WTC11 (cell line): Measurements from ENCODE around the gene TMA7B. TPM values are rescaled to one million over a fixed set of nuclear protein-coding genes. Genes with fewer than 3 reads are reported as not detected.

Experiments
- ATAC-seq: fragments of 200-7000 bp; cut with Tn5 transposase; 2 replicates; pipeline ENCODE4 v1.10.0; 2021; ENCODE audit warnings: mild to moderate bottlenecking, moderate library complexity
- CTCF ChIA-PET: fragments of 300-600 bp; sonication (Branson Sonifier 250); formaldehyde crosslinking; loops from one replicate; lab custom pipeline; 2021; ENCODE audit warnings: antibody characterized with exemption; lab: Charles Lee
- POLR2A ChIA-PET: fragments of 350-600 bp; sonication (Branson Sonifier 250); formaldehyde crosslinking; loops from one replicate; lab custom pipeline; 2021; ENCODE audit warnings: antibody characterized with exemption; lab: Charles Lee
- DNase-seq: peaks from one replicate; pipeline ENCODE4 v3.0.0; 2021; ENCODE audit warnings: low spot score
- H3K27ac Mint-ChIP-seq: 2 replicates; pipeline ENCODE4 v1.8.0; 2021; ENCODE audit warnings: mixed read lengths
- H3K27me3 Mint-ChIP-seq: 2 replicates; pipeline ENCODE4 v1.8.0; 2021; ENCODE audit warnings: low read depth, mild to moderate bottlenecking, moderate library complexity, mixed read lengths
- H3K36me3 Mint-ChIP-seq: 2 replicates; pipeline ENCODE4 v1.8.0; 2021; ENCODE audit warnings: mixed read lengths
- H3K4me1 Mint-ChIP-seq: 2 replicates; pipeline ENCODE4 v1.8.0; 2022; ENCODE audit warnings: mixed read lengths
- H3K4me3 Mint-ChIP-seq: 2 replicates; pipeline ENCODE4 v1.8.0; 2021; ENCODE audit warnings: mild to moderate bottlenecking, moderate library complexity, mixed read lengths
- H3K9me3 Mint-ChIP-seq: 2 replicates; pipeline ENCODE4 v1.8.0; 2021; ENCODE audit warnings: mixed read lengths
- EMX1 ChIP-seq: fragments of 250-450 bp; sonication (Bioruptor Pico); IDR thresholded peaks from 2 replicates; pipeline ENCODE4 v1.8.0; 2021; ENCODE audit warnings: mild to moderate bottlenecking
- MYBL2 ChIP-seq: sonication (generic); formaldehyde crosslinking; IDR thresholded peaks from 2 replicates; pipeline ENCODE4 v1.8.1; 2023; ENCODE audit warnings: mild to moderate bottlenecking, moderate library complexity, missing genetic modification reagents
- NFYB ChIP-seq: sonication (generic); formaldehyde crosslinking; conservative IDR thresholded peaks from 2 replicates; pipeline ENCODE4 v1.8.0; 2022; ENCODE audit warnings: low read depth, missing genetic modification reagents
- OVOL2 ChIP-seq: fragments of 250-450 bp; sonication (Bioruptor Pico); IDR thresholded peaks from 2 replicates; pipeline ENCODE4 v1.9.0; 2021; ENCODE audit warnings: mild to moderate bottlenecking, borderline replicate concordance
- PREB ChIP-seq: sonication (generic); formaldehyde crosslinking; IDR thresholded peaks from 2 replicates; pipeline ENCODE4 v1.8.1; 2022; ENCODE audit warnings: mild to moderate bottlenecking, missing genetic modification reagents, moderate library complexity, borderline replicate concordance
- SP1 ChIP-seq: sonication (generic); formaldehyde crosslinking; conservative IDR thresholded peaks from 2 replicates; pipeline ENCODE4 v1.8.1; 2022; ENCODE audit warnings: missing genetic modification reagents
- TEAD1 ChIP-seq: sonication (generic); formaldehyde crosslinking; IDR thresholded peaks from 2 replicates; pipeline ENCODE4 v1.8.0; 2022; ENCODE audit warnings: mild to moderate bottlenecking, missing genetic modification reagents
- USF1 ChIP-seq: sonication (generic); formaldehyde crosslinking; IDR thresholded peaks from 2 replicates; pipeline ENCODE4 v1.8.0; 2022; ENCODE audit warnings: mild to moderate bottlenecking, missing genetic modification reagents
- ZNF416 ChIP-seq: fragments of 250-450 bp; sonication (Bioruptor Pico); IDR thresholded peaks from 2 replicates; pipeline ENCODE4 v1.9.0; 2021; ENCODE audit warnings: mild to moderate bottlenecking, inconsistent platforms
- total RNA-seq: library from RNA; stranded (reverse); gene quantifications from 3 replicates; pipeline ENCODE4 v1.2.3, GENCODE V29; 2021
- TF ChIP-seq, protein P1 (sequence below): sonication (generic); formaldehyde crosslinking; IDR thresholded peaks from 2 replicates; pipeline ENCODE4 v1.8.0; 2022; ENCODE audit warnings: missing genetic modification reagents
- TF ChIP-seq, protein P2 (sequence below): sonication (generic); formaldehyde crosslinking; IDR thresholded peaks from 2 replicates; pipeline ENCODE4 v1.8.1; 2023; ENCODE audit warnings: mild to moderate bottlenecking, missing genetic modification reagents, borderline replicate concordance

TMA7B gene
- total RNA-seq, 1 experiment from 2014 or later, result not detected

GRCh38 chr22:39983346-39983745 is 23.1 kb downstream of the TMA7B start (continued):
- TF ChIP-seq, protein P1, sequence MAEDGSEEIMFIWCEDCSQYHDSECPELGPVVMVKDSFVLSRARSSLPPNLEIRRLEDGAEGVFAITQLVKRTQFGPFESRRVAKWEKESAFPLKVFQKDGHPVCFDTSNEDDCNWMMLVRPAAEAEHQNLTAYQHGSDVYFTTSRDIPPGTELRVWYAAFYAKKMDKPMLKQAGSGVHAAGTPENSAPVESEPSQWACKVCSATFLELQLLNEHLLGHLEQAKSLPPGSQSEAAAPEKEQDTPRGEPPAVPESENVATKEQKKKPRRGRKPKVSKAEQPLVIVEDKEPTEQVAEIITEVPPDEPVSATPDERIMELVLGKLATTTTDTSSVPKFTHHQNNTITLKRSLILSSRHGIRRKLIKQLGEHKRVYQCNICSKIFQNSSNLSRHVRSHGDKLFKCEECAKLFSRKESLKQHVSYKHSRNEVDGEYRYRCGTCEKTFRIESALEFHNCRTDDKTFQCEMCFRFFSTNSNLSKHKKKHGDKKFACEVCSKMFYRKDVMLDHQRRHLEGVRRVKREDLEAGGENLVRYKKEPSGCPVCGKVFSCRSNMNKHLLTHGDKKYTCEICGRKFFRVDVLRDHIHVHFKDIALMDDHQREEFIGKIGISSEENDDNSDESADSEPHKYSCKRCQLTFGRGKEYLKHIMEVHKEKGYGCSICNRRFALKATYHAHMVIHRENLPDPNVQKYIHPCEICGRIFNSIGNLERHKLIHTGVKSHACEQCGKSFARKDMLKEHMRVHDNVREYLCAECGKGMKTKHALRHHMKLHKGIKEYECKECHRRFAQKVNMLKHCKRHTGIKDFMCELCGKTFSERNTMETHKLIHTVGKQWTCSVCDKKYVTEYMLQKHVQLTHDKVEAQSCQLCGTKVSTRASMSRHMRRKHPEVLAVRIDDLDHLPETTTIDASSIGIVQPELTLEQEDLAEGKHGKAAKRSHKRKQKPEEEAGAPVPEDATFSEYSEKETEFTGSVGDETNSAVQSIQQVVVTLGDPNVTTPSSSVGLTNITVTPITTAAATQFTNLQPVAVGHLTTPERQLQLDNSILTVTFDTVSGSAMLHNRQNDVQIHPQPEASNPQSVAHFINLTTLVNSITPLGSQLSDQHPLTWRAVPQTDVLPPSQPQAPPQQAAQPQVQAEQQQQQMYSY (CRISPR knock-in tag), result no peak
- TF ChIP-seq PREB (CRISPR knock-in tag), result no peak
- no peak for TF ChIP-seq TEAD1 (CRISPR knock-in tag)
- TF ChIP-seq, protein P2, sequence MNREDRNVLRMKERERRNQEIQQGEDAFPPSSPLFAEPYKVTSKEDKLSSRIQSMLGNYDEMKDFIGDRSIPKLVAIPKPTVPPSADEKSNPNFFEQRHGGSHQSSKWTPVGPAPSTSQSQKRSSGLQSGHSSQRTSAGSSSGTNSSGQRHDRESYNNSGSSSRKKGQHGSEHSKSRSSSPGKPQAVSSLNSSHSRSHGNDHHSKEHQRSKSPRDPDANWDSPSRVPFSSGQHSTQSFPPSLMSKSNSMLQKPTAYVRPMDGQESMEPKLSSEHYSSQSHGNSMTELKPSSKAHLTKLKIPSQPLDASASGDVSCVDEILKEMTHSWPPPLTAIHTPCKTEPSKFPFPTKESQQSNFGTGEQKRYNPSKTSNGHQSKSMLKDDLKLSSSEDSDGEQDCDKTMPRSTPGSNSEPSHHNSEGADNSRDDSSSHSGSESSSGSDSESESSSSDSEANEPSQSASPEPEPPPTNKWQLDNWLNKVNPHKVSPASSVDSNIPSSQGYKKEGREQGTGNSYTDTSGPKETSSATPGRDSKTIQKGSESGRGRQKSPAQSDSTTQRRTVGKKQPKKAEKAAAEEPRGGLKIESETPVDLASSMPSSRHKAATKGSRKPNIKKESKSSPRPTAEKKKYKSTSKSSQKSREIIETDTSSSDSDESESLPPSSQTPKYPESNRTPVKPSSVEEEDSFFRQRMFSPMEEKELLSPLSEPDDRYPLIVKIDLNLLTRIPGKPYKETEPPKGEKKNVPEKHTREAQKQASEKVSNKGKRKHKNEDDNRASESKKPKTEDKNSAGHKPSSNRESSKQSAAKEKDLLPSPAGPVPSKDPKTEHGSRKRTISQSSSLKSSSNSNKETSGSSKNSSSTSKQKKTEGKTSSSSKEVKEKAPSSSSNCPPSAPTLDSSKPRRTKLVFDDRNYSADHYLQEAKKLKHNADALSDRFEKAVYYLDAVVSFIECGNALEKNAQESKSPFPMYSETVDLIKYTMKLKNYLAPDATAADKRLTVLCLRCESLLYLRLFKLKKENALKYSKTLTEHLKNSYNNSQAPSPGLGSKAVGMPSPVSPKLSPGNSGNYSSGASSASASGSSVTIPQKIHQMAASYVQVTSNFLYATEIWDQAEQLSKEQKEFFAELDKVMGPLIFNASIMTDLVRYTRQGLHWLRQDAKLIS, result no peak
- no peak for TF ChIP-seq SP1 (CRISPR knock-in tag)
- TF ChIP-seq ZNF416, result no peak
- no peak for TF ChIP-seq NFYB (CRISPR knock-in tag)
- TF ChIP-seq OVOL2 (CRISPR knock-in tag), result no peak
- TF ChIP-seq EMX1 (CRISPR knock-in tag), result no peak

DNA sequence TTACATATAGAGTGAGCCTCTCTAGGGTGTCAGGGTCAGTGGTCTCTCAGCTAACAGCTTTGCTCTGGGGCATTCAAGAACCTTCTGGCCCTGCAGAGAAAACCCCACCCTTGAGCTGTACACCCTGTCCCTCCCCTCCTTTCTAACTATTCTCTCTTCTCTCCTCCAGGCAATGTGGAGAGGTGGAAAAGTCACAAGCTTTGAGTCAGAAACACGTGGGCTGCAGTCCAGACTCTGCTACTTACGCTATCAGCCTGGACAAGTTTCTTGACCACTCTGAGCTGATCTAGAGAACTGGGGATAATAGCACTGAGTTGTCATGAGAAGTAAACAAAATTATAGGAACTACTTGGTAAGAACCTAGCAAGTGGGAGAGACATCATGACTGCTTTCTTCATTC is 23.8 kb downstream of the TMA7B start:
- DNase-seq, result no peak
- ChIA-PET POLR2A (interaction anchor here (0.7 kb wide), 1 partner anchor 38 kb away, joined by 5 read pairs; no protein-coding TSS in a partner anchor), CTCF (interaction anchor here (0.6 to 0.7 kb wide), 2 partner anchors 47 to 140 kb away, joined by 3 to 5 read pairs; no protein-coding TSS in a partner anchor)
- Mint-ChIP-seq H3K4me1 (peaks cover 3% of the 10 kb centered on the region), H3K27me3 (peaks cover 35% of the 10 kb centered on the region), H3K9me3 (no peaks in the 10 kb centered on the region), H3K36me3 (no peaks in the 10 kb centered on the region), H3K4me3 (no peak overlapping the region), H3K27ac (no peak overlapping the region)
- no peak for ATAC-seq
- TF ChIP-seq MYBL2 (CRISPR knock-in tag) (no peak), EMX1 (CRISPR knock-in tag) (no peak)
- TF ChIP-seq, protein P1 (CRISPR knock-in tag), result no peak

DNA sequence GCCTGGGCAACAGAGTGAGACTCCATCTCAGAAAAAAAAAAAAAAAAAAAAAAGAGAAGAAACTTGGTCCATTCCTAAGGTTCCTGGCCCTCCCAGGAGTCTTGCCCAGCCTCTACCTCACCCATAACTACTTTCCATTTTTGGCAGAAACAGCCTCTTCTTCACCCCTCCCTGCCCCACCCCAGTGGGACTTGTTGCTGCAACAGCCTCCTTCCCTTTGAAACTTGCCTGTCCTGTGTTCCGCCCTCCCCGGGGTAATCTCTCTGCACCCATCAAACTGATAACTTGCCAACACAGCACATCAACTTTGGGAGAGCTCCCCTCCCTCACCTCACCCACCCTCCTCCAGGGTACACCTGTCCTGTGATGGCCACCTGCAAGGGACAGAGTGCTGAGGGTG is 24.5 kb downstream of the TMA7B start:
- ATAC-seq, result no peak
- H3K4me3 Mint-ChIP-seq, result no peak overlapping the region
- H3K4me1 Mint-ChIP-seq, result peaks cover 10% of the 10 kb centered on the region
- peaks cover 43% of the 10 kb centered on the region for H3K27me3 Mint-ChIP-seq
- CTCF ChIA-PET, result interaction anchor here (0.7 kb wide), 2 partner anchors 31 to 139 kb away, joined by 3 to 5 read pairs; no protein-coding TSS in a partner anchor
- H3K27ac Mint-ChIP-seq, result no peak overlapping the region
- H3K9me3 Mint-ChIP-seq, result no peaks in the 10 kb centered on the region
- TF ChIP-seq USF1 (CRISPR knock-in tag), result no peak
- POLR2A ChIA-PET, result interaction anchor here (0.7 kb wide), 1 partner anchor 39 kb away, joined by 5 read pairs; no protein-coding TSS in a partner anchor
- H3K36me3 Mint-ChIP-seq, result no peaks in the 10 kb centered on the region
- no peak for DNase-seq
